GM18505 (cell line): Measurements from ENCODE around the gene RGL2.

Experiments used
- ATAC-seq: cut with Tn5 transposase; IDR thresholded peaks from one replicate; pipeline ENCODE4 v1.9.1; 2021; ENCODE audit not compliant: unreplicated experiment
- POLR2A ChIP-seq: IDR thresholded peaks from 4 replicates; pipeline ENCODE4 v1.6.1; 2011; ENCODE audit warnings: borderline replicate concordance; ENCODE audit not compliant: insufficient read depth, insufficient read length; ENCODE audit errors: extremely low read depth

Gene RGL2

GRCh38 chr6:33247977-33248642 is 50.6 kb downstream of the RGL2 start:
- ATAC-seq: peak; percentile 50
- no peak for TF ChIP-seq POLR2A

DNA sequence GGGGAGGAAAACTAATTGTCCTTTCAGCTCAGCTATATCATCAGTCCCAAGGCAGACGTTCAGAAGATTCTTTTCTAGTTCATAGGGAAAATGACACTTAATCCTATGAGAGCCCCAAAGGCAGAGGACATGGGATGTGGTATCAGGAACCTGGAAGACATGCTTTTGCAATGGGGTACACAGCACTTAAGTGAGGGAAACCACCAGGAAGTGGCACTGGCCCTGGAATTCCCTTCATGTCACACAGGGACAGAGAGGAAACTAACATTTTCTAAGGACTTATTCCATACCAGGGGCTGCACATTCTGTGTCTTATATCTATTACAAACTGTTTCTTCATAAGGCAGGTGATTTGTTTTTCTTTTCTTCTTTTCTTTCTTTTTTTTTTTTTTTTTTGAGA is 55.3 kb downstream of the RGL2 start:
- no peak for ATAC-seq

GRCh38 chr6:33241968-33242367 is 56.8 kb downstream of the RGL2 start:
- ATAC-seq: no peak
- TF ChIP-seq POLR2A: no peak

More for the DNA sequence above, 55.3 kb downstream of the RGL2 start:
- TF ChIP-seq POLR2A: no peak
